HFFc6 (cell line): ENCODE data around the gene KIRREL3. TPM values are rescaled to one million over a fixed set of nuclear protein-coding genes. Genes with fewer than 3 reads are reported as not detected.

Experiments used
- DNase-seq: peaks from one replicate; pipeline ENCODE4 v3.0.0-alpha.2; 2018
- H3K27ac Mint-ChIP-seq: 2 replicates; pipeline ENCODE4 v1.8.0; 2020; ENCODE audit warnings: mild to moderate bottlenecking, mixed read lengths
- H3K27me3 Mint-ChIP-seq: 2 replicates; pipeline ENCODE4 v1.8.0; 2021; ENCODE audit warnings: mild to moderate bottlenecking, moderate library complexity, mixed read lengths; ENCODE audit not compliant: insufficient read depth
- H3K36me3 Mint-ChIP-seq: 2 replicates; pipeline ENCODE4 v1.8.0; 2021; ENCODE audit warnings: low read depth, mixed read lengths
- H3K4me1 Mint-ChIP-seq: 2 replicates; pipeline ENCODE4 v1.8.0; 2020; ENCODE audit warnings: low read depth, mixed read lengths
- H3K4me3 Mint-ChIP-seq: 2 replicates; pipeline ENCODE4 v1.8.0; 2020; ENCODE audit warnings: mild to moderate bottlenecking, moderate library complexity, mixed read lengths
- H3K9me3 Mint-ChIP-seq: 2 replicates; pipeline ENCODE4 v1.8.0; 2020; ENCODE audit warnings: mild to moderate bottlenecking, mixed read lengths
- total RNA-seq, 6 experiments: library from RNA; stranded (reverse); fragmentation: NEBNext Ultra II Directional; extraction: Animal tissue kit (Norgen Biotek cat#: 25700); gene quantifications; 2 replicates in 1 of 6; 3 replicates in 5 of 6; pipeline ENCODE4 v1.2.3, GENCODE V29; 2021
- TF ChIP-seq, protein P1 (sequence below): fragments of 200-600 bp; sonication (generic); IDR thresholded peaks from 2 replicates; pipeline ENCODE4 v1.5.0; 2021; ENCODE audit warnings: antibody characterized with exemption, mild to moderate bottlenecking

KIRREL3 gene
- total RNA-seq, 6 experiments from 2014 or later: 22.2 to 38.2 (median 33.2) TPM

DNA sequence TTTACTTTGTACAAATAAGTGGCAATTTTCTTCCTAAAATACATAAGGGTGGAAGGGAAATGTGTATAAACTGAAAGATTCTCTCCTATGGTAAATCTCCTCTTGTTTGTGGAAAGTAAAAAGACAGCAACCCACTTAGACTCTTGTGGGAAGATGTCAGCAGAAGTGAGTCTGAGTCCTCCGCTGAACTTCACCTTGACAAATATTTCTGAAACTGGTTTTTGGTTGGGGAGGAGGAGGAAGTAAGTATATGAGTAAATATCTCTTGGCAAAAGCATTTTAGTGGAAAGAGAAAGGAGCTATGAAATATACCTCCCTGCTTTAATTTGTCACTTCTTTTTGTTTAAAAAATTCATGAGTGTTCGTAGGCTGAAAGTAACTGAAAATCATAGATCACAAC is 196.2 kb downstream of the KIRREL3 start:
- H3K27ac Mint-ChIP-seq: no peak overlapping the region
- no peaks in the 10 kb centered on the region for H3K9me3 Mint-ChIP-seq
- peaks cover 37% of the 10 kb centered on the region for H3K4me1 Mint-ChIP-seq
- peaks cover 4% of the 10 kb centered on the region; the same call in 1 of the 2 replicates for H3K36me3 Mint-ChIP-seq
- H3K27me3 Mint-ChIP-seq: peaks cover 3% of the 10 kb centered on the region
- no peak overlapping the region for H3K4me3 Mint-ChIP-seq
- no peak for DNase-seq
- TF ChIP-seq, protein P1, sequence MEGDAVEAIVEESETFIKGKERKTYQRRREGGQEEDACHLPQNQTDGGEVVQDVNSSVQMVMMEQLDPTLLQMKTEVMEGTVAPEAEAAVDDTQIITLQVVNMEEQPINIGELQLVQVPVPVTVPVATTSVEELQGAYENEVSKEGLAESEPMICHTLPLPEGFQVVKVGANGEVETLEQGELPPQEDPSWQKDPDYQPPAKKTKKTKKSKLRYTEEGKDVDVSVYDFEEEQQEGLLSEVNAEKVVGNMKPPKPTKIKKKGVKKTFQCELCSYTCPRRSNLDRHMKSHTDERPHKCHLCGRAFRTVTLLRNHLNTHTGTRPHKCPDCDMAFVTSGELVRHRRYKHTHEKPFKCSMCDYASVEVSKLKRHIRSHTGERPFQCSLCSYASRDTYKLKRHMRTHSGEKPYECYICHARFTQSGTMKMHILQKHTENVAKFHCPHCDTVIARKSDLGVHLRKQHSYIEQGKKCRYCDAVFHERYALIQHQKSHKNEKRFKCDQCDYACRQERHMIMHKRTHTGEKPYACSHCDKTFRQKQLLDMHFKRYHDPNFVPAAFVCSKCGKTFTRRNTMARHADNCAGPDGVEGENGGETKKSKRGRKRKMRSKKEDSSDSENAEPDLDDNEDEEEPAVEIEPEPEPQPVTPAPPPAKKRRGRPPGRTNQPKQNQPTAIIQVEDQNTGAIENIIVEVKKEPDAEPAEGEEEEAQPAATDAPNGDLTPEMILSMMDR: no peak

DNA sequence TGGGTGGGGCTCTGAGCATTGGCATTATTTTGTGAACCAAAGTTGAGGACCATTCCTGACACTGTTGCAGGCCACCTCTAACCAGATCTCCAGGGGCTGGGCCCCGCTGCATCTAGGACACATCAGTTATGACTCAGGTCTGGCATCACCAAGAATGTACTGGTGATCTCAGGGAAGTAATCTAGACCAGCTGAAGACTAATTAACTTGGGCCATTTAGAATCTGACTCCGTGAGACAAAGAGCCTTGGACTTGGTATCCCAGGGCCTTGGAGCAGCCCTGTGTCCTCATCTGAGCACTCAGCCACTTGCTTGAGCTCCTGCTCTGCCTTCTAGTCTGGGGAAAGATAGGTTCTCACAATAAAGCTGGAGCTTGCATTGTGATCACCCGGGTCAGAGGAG is 200.6 kb downstream of the KIRREL3 start:
- TF ChIP-seq, protein P1: no peak
- no peaks in the 10 kb centered on the region for H3K9me3 Mint-ChIP-seq
- H3K4me1 Mint-ChIP-seq: peaks cover 24% of the 10 kb centered on the region
- peaks cover 6% of the 10 kb centered on the region for H3K27me3 Mint-ChIP-seq
- peaks cover 7% of the 10 kb centered on the region; the same call in 1 of the 2 replicates for H3K36me3 Mint-ChIP-seq
- no peak overlapping the region for H3K4me3 Mint-ChIP-seq
- H3K27ac Mint-ChIP-seq: peak overlapping the region; percentile 75
- DNase-seq: peak; percentile 51

DNA sequence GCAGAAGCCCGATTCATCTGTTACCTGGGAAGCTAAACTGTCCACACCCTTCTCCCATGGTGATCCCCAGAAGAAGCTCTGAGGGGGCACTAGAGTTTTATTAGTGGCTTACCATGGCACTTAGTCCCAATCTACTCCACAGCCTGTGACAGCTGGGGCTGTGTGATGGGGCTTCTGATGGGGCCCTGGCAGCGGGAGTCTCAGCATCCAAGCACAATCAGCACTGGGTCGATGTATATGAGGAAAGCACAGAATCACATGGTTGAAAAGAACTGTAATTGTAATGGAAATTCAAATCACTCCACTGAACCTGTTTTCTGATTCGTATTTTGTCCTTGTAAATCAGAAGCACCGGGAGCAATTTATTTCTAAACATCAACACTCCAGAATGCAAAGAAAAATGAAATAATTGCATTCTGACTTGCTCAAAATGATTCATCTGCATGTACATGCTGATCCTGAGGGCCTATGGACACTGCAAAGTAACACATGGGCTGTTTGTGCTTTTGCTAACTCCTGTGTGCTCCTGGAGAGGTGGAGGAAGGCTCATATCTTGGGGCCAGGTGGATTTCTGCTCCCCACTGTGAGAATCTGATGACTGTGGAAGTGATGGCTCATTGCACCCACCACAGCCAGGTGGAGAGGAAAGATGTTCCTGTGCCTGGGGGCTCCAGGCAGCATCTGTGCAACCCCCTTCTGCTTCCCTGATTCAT is 203.0 kb downstream of the KIRREL3 start:
- TF ChIP-seq, protein P1: no peak
- H3K9me3 Mint-ChIP-seq: no peaks in the 10 kb centered on the region
- H3K27ac Mint-ChIP-seq: no peak overlapping the region
- H3K4me1 Mint-ChIP-seq: peaks cover 36% of the 10 kb centered on the region
- DNase-seq: no peak
- peaks cover 7% of the 10 kb centered on the region; the same call in 1 of the 2 replicates for H3K36me3 Mint-ChIP-seq
- H3K27me3 Mint-ChIP-seq: peaks cover 5% of the 10 kb centered on the region
- no peak overlapping the region for H3K4me3 Mint-ChIP-seq

DNA sequence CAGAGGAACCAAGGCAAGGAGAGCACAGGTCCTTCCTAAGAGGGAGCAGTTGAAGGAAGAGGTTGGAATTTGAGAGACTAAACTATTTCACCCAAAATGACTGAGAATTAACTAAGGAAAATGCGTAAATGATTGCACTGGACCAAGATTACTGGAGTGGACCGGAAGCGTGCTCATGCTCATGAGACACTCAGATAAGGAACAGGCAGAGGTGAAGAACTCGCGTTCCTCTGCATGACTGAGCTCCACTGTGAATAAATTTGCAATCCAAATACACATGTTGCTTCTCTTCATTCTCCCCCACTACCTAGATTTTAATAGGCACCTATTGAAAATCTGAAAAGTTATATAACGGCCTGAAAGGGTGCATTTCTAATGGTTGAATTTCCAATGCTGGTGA is 207.0 kb downstream of the KIRREL3 start:
- DNase-seq: no peak
- Mint-ChIP-seq H3K4me3 (no peak overlapping the region), H3K4me1 (peaks cover 45% of the 10 kb centered on the region), H3K27me3 (peaks cover 4% of the 10 kb centered on the region), H3K36me3 (peaks cover 4% of the 10 kb centered on the region), H3K9me3 (no peaks in the 10 kb centered on the region), H3K27ac (no peak overlapping the region)
- TF ChIP-seq, protein P1: no peak

DNA sequence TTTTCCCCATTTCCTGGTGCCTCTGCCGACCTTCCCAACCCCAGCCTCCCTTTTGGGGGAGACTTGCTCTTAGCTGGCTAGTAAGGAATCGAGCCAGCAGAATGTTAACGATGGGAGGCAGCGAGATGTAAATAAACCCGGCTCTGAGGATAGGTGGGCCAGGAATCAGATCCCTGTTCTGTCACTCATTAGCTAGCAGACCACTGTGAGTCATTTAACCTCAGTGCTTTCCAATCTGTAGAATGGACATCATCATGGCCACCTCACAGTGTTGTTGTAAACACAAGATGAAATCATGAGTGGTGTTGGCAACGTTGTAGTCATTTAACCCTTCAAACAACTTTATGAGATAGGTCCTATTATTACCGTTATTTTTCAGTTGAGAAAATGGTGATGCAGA is 208.6 kb downstream of the KIRREL3 start:
- no peaks in the 10 kb centered on the region for H3K9me3 Mint-ChIP-seq
- peaks cover 4% of the 10 kb centered on the region for H3K36me3 Mint-ChIP-seq
- TF ChIP-seq, protein P1: no peak
- H3K27me3 Mint-ChIP-seq: peaks cover 4% of the 10 kb centered on the region
- H3K27ac Mint-ChIP-seq: peak overlapping the region; percentile 94
- no peak for DNase-seq
- peaks cover 45% of the 10 kb centered on the region for H3K4me1 Mint-ChIP-seq
- no peak overlapping the region for H3K4me3 Mint-ChIP-seq
